ENCODE results near the gene TEX19.

Gene TEX19, protein sequence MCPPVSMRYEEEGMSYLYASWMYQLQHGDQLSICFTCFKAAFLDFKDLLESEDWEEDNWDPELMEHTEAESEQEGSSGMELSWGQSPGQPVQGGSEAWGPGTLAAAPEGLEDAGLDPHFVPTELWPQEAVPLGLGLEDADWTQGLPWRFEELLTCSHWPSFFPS

DNA sequence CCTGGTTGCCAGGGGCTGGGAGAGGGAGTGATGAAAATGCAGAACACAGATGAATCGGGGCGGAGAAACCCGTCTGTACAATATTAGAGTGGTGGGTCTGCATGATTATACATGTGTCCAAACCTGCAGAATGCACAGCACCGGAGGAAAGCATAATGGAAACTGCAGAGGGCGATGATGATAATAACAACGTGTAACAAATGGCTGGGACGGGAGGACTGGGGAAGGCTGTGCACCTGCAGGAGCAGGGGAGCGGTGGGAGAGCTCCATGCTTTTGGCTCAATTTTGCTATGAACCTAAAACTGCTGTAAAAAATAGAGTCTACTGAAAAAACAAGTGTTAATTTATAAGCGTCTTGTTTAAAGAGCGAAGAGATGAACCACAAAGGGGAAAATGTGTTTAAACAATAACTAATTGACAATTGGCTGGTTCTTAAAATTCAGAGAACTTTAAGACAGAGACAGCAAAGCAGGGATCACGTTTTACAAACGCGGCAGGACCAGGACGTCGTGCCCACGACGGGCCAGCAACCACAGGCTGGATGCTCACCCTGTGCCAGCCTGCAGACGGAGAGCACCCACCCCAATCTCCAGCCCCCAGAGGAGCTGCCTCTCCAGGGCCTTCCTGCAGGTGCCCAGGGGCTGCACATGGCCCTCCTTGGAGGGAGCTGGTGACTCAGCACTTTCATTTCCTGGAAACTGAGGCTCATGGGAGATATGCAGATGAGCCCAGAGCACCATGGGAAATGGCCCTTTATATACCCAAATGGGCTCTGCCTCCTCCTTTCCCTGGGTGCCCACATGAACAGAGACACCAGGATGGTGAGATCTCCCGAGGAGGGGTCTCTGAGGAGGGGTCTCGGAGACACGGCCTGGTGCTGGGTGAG, at the start of gene TEX19:
TSS of gene TEX19 (plus strand) at position 783 of the 886 bp plus-strand sequence. CDS start 2,904 bp downstream, outside the sequence.
- in situ Hi-C loops (cut with HindIII; ENCODE audit: low sequenced_read_pairs) = no loop called here

DNA sequence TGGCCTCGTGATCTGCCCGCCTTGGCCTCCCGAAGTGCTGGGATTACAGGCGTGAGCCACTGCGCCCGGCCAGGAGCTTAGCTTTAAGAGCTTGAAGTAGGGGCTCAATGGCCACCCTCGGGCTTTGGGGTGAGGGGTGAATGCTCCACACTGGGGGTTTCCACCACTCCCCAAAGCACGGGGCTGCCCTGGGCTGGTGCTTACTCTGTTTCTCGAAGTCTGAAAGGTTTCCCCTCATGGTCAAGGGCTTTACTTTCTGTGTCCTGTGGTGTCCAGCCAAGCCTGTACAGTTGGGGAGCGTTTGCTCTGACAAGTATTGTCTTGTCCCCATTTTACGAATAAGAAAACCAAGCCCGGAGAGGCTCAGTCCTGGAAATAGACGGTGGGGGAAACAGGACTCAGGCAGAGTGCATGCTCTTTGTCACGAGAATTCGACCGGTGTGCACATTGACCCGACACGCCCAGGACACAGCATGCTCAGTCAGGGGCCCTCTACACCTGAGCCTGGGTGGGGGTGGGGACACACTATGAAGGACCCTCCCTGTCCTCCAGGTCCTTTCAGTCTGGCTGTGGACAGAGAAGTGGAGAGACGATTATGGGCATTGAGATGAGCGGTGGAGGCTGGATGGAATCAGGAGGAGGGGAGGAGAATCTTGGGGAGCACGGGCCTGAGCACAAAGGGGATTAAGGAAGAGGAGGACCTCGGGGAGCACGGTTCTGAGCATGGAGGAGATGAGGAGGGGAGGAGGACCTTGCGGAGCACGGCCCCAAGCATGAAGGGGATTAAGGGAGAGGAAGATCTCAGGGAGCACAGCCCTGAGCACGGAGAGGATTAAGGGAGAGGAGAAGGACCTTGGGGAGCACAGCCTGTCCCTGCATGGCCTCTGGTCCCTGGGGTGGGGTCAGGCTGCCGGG, 49.1 kb upstream of the TEX19 start:
- in situ Hi-C loops (cut with HindIII; ENCODE audit: low sequenced_read_pairs) = no loop called here

DNA sequence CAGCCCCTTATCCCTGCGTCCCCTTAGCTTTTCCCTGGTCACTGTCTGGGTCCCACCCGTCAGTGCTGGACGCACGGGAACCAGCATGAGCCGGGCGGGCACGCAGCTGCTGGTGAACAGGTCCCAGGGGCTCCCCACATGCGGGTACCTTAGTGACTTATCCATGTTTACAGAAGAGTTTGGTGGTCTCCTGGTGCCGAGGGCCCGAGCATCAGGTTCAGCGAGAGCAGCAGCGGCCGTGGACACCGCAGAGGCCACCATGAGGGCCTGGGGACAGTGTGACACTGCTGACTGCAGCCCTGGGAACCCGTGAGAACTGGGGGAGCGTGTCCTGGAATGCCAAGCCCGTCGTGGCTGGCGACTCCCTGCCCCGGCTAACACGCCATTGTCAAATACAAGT, 48.2 kb upstream of the TEX19 start:
- in situ Hi-C loops (cut with HindIII; ENCODE audit: low sequenced_read_pairs) = no loop called here

DNA sequence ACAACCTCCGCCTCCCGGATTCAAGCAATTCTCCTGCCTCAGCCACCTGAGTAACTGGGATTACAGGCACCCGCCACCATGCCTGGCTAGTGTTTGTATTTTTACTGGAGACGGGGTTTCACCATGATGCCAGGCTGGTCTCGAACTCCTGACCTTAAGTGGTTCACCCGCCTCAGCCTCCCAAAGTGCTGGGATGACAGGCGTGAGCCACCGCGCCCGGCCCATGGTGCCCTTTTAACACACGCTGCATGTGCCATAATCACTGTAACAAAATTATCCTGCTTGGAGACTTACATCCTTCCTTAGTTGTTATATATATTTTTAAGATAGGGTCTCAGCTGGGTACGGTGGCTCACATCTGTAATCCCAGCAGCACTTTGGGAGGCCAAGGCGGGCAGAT, 47.1 kb upstream of the TEX19 start:
- in situ Hi-C loops (cut with HindIII; ENCODE audit: low sequenced_read_pairs) = no loop called here

DNA sequence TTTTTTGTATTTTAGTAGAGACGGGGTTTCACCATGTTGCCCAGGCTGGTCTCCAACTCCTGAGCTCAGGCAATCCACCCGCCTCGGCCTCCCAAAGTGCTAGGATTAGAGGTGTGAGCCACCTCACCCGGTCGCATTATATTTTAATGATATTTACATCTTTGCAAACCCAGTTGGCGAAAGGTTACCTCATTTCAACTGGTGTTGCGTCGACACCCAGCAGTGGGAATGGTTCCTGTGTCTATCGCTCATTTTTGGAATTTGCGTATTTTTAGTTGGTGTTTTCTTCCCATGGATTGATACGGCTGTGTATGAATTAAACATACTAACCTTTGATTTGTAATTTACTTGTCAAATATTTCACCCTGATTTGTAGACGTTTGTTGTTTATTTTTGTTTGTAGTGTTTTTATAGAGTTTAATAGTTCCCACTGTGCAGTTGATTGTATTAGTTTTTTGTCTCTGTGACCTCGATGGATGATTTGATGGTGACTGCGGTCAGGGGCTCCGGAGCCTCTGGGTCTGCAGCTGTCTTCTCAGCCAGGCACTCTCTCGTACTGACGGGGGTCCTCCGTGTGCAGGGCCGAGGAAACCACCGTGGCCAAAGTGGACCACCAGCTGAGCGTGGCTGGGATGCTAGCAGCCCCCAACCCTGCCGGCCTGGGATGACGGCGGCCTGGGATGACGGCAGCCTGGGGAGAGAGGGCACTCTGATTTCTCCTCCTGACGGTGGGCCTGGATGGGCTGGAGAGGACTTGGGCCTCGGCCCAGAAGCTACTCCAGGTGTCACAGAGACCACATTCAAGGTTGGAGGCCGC, 45.6 kb upstream of the TEX19 start:
- in situ Hi-C loops (cut with HindIII; ENCODE audit: low sequenced_read_pairs) = no loop called here

DNA sequence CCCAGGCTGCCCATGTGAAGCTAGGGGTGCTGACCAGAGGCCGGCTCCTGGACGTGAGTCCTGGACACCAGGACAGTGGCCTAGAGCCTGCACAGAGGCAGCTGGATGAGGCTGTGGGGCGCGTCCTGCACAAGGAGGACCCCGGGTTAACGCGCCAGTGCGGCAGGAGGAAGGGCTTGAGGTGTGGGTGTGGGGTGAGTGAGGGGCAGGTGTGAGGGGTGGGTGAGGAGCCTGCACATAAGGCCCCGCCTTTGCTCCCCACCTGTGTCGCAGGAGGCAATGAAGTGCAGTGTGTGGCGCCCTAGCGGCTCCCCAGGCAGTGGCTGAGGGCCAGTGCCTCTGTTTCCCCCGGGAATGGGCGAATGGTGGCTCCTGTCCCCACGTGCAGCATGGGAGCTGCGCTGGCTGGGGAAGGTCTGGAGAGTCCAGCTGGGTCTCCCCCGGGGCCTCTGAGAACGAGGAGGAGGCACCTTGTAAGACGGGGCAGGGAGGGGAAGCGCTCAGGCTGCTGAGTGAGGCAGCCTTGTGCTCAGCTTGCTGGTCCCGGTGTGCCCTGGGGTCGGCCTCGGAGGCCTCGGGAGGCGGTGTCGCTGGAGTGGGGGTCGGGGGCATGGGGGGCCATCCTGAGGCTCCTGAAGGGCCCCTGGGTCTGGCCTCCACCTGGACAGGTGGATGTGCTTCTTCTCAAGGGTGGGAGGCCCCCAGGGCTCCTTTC, 44.9 kb upstream of the TEX19 start:
- in situ Hi-C loops (cut with HindIII; ENCODE audit: low sequenced_read_pairs) = no loop called here

DNA sequence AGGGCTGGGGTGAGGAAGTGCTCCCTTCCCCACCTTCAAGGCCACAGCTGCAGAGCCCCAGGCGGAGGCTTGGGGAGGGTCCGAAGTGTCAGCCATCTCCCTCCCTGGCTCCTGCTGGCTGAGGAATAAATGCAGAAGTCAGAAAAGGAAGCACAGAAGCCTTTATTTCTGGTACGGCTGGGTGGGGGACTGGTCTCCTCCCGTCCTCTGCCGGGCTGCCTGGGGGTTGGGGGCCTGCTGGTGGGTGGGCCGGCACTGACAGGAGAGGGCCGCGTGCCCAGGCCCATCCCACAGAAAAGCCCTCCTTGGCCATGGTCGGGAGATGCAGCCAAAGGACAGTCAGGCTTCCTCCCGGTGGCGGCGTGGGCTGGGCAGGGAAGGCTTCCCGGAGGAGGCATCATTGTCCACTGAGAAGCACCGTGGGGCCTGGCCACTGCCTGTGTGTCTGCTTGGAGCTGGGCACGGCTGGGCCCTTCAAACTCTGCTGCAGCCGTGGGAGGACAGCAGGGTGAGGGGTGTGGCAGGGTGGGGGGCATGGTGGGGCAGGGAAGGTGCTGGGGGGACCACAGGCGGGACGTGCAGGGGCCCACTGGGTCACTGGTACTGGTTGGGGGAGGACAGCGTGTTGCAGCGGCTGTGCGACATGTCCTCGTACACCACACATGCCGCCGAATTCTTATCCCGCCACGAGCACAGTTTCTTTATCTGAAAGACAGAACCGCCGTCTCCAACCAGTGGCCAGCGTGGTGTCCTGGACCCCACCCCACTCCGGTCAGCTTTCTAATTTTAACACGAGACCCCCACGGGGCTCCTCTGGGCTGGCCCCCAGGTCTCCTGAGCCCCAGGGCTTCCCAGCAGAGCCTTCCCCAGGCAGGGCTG, 44.1 kb upstream of the TEX19 start:
- in situ Hi-C loops (cut with HindIII; ENCODE audit: low sequenced_read_pairs) = no loop called here

DNA sequence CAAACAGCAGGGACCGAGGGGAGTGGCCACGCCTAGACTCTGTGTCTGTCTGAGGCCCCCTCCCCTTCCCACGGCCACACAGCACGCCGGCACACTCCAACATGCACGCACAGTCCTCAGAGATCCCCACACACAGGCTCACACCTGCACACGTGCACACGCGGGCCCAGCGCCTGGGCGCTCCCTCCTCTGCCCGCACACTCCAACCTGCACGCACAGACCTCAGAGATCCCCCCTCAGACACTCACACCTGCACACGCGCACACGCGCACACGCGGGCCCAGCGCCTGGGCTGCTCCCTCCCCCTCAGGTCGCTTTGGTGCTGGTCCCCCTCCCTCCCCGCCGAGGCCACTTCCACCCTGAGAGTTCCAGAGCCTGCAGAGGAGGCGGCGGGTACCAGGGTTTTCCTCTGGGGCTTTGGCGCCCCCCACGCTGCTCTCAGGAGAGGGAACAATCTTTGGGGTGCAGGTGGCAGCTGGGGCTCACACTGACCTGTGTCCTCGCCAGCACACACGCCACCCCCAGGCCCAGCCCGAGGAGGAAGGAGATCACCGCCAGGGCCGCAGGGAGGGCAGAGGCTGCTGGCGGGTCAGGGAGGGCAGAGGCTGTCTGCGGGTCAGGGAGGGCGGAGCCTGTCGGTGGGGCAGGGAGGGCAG, 43.2 kb upstream of the TEX19 start:
- in situ Hi-C loops (cut with HindIII; ENCODE audit: low sequenced_read_pairs) = no loop called here

DNA sequence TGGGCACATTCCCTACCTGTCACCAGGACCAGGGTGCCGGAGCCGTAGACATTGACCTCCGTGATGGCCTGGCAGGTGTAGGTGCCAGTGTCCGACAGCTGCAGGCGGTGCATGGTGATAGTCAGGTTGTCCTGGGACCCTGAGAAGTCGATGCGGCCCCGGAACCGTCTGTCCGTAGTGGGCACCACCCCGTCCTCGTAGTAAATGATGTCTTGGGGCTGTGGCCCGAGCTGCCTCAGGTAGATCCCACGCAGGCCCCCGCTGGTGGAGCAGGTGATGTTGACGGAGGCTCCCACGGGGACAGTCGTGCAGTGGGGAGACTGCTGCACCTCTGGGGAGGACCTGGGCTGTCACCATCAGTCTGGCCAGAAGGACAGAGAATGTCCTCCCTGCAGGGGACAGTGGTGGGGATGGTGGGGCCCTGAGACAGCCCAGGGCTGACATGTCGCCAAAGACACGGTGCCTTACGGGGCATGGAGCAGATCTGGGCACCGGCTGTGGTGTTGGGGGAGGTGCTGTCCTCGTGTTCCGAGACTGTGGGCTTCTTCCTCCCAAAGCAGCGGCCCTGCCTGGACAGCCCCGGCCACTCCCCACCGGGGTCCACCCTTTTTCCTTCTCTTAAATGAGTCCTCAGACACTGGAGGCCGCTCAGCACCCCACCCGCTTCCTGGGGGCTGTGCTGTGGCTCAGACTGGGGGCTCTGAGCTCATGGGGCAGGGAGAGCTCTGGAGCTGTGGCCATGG, 42.2 kb upstream of the TEX19 start:
- in situ Hi-C loops (cut with HindIII; ENCODE audit: low sequenced_read_pairs) = no loop called here

DNA sequence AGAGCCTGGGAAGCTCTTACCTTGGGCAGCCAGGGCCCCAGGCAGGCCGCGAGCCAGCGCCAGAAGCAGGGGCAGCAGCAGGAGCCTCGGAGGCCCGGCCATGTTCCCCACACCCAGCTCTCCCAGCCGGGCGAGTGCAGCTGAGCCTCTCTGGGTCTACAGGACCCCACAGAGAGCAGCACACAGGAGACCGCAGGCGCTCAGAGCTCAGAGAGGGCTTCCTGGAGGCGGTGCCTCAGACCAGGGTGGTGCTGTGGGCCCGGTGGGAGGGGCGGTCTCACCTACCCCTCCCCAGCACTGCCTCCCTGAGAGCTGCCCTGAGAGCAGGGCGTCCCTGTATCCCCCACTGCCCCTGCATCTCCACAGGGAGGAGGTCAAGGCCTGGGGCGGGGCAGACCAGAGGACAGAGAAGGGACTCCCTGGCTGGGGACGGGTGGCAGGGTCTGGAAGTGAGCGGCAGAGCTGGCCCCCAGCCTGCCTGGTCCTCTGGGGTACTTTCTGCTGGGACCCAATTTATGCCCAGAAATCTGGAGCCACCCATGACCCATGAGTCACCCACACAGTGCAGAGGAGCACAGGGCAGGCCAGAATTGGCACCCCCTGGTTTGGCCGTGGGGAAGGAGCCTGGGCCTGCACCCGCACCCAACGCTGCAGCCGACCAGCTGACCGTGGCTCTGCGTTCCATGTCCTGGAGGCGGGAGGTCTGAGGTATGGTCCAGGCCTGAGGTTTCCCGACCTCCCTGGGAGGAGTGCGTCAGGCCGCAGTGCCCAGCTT, 41.5 kb upstream of the TEX19 start, which contains the start of gene CD7:
TSS of gene CD7 (minus strand) at position 215 of the 775 bp plus-strand sequence. CDS start at position 102, 113 bp downstream.
- in situ Hi-C loops (cut with HindIII; ENCODE audit: low sequenced_read_pairs) = no loop called here

DNA sequence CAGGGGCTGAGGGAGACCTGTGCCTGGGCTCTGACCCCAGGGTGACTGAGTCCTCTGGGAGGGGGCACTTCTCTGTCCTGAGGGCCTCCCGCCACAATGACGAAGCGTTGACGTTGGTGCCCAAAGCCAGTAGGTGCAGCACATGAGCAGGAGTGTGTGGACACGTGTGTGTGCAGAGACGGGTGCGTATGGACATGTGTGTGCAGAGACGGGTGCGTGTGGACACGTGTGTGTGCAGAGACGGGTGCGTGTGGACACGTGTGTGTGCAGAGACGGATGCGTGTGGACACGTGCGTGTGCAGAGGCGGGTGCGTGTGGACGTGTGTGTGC, 40.9 kb upstream of the TEX19 start:
- in situ Hi-C loops (cut with HindIII; ENCODE audit: low sequenced_read_pairs) = no loop called here

DNA sequence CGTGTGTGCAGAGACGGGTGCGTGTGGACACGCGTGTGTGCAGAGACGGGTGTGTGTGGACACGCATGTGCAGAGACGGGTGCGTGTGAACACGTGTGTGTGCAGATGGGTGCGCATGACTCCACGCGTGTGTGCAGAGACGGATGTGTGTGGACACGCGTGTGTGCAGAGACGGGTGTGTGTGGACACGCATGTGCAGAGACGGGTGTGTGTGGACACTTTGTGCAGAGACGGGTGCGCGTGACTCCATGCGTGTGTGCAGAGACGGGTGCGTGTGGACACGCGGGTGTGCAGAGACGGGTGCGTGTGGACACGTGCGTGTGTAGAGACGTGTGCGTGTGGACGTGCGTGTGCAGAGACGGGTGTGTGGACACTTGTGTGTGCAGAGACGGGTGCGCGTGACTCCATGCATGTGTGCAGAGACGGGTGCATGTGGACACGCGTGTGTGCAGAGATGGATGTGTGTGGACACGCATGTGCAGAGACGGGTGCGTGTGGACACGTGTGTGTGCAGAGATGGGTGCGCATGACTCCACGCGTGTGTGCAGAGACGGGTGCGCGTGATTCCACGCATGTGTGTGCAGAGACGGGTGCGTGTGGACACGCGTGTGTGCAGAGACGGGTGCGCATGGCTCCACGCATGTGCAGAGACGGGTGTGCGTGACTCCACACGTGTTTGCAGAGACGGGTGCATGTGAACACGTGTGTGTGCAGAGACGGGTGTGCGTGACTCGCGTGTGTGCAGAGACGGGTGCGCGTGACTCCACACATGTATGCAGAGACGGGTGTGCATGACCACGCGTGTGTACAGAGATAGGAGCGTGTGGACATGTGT, 40.1 kb upstream of the TEX19 start:
- in situ Hi-C loops (cut with HindIII; ENCODE audit: low sequenced_read_pairs) = no loop called here

DNA sequence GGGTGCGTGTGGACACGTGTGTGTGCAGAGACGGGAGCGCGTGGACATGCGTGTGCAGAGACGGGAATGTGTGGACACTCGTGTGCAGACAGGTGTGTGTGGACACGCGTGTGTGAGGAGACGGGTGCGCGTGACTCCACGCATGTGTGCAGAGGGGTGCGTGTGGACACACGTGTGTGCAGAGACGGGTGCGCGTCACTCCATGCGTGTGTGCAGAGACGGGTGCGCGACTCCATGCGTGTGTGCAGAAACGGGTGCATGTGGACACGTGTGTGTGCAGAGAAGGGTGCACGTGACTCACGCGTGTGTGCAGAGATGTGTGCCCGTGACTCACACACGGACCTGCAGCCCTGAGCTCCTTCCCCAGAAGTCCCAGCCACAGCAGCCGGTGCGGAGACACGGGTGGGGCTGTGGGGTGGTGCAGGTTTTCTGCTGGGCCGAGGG, 39.4 kb upstream of the TEX19 start:
- in situ Hi-C loops (cut with HindIII; ENCODE audit: low sequenced_read_pairs) = no loop called here

DNA sequence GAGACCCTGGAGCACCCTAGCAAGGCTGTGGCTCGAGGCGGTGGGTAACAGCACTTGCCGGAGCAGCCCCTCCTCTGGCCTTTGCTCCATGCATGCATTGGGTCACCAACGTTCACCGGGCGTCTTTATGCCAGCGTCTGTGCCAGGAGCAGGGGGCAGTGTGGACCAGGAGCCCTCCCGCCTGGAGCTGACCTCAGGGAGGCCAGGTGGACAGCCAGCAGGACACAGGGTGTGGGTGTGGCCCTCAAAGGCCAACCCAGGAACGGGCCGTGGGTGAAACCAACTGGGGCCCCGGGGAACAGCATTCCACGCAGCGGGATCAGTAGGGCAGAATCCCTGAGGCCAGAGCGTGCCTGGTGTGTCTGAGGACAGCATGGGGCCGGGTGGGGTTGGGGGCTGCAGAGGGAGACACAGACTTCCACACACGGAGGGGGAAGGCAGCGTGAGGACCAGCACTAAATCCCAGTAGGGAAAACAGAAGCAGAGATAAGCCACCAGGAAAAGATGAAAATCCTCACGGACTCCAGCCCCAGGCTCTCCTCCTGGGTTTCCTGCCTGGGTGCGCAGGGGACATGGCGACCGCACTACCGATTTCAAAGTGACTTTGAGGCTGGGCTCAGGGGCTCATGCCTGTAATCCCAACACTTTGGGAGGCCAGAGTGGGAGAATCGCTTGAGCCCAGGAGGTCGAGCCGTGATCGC, 38.8 kb upstream of the TEX19 start:
- in situ Hi-C loops (cut with HindIII; ENCODE audit: low sequenced_read_pairs) = no loop called here

Data from DLD1 (cell line).